Skeletal muscle satellite cell (primary cell): ENCODE data around the gene LAT.
"Not testable (repeated sequence)": the region's sequence is repeated elsewhere in the genome, so short reads cannot be mapped to it uniquely, and the experiment has no call there.

Experiments used
- H3K27me3 ChIP-seq: 2 replicates; pipeline ENCODE4 v1.7.0; 2013; ENCODE audit warnings: low read length; ENCODE audit not compliant: control insufficient read depth, insufficient read depth
- H3K36me3 ChIP-seq: 2 replicates; pipeline ENCODE4 v1.7.0; 2013; ENCODE audit warnings: mild to moderate bottlenecking, control low read depth, low read length; ENCODE audit not compliant: insufficient read depth
- H3K4me1 ChIP-seq: 2 replicates; pipeline ENCODE4 v1.7.0; 2013; ENCODE audit warnings: low read length; ENCODE audit not compliant: control insufficient read depth, insufficient read depth
- H3K4me2 ChIP-seq: 2 replicates; pipeline ENCODE4 v1.7.0; 2013; ENCODE audit warnings: mild to moderate bottlenecking, low read length
- H3K4me3 ChIP-seq: 2 replicates; pipeline ENCODE4 v1.7.0; 2013; ENCODE audit warnings: low read length
- H3K9ac ChIP-seq: 2 replicates; pipeline ENCODE4 v1.7.0; 2013; ENCODE audit warnings: mild to moderate bottlenecking, low read depth, low read length, moderate library complexity
- H3K9me3 ChIP-seq: replicated peaks from 2 replicates; pipeline ENCODE4 v1.7.0; 2013; ENCODE audit warnings: mild to moderate bottlenecking, control low read depth, low read length

The LAT gene

DNA sequence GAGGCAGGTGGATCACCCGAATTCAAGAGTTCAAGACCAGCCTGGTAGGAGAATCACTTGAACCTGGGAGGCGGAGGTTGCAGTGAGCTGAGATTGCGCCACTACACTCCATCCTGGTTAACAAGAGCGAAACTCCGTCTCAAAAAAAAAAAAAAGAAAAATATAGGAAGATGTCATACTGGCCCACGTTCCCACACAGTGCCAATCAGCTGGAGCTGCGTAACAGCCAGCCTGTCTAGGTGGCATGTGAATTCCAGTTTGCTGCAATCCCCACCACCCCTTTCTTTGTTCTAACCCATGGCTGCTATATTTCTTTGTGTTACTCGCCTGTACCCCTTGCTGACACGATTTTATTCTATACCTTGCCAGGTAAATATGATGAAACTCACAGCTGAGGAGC, 26.6 kb upstream of the LAT start:
- Histone ChIP-seq H3K9me3 (no peaks in the 10 kb centered on the region), H3K36me3 (peaks cover 63% of the 10 kb centered on the region), H3K4me2 (no peak overlapping the region), H3K4me1 (no peaks in the 10 kb centered on the region), H3K27me3 (no peaks in the 10 kb centered on the region), H3K4me3 (no peak overlapping the region), H3K9ac (no peak overlapping the region)

DNA sequence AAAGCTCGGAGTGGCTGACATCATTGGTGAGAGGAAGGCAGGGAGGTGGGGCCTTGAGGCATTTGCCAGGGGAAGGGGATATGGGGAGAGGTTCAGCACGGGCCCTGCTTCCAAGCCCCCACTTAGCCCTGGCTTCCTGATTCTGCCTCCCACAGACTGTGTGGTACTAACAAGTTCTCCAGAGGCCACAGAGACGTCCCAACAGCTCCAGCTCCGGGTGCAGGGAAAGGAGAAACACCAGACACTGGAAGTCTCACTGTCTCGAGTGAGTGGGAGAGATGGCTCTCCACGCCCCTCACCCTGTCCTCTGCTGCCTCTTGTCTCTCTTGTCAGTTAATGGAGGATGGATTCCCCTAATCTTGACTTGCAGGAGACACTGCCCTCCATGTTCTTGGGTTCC, 26.0 kb upstream of the LAT start:
- no peak overlapping the region for H3K4me3 ChIP-seq
- no peak overlapping the region for H3K4me2 ChIP-seq
- H3K27me3 ChIP-seq = no peaks in the 10 kb centered on the region
- H3K4me1 ChIP-seq = no peaks in the 10 kb centered on the region
- H3K36me3 ChIP-seq = peaks cover 62% of the 10 kb centered on the region
- H3K9me3 ChIP-seq = no peaks in the 10 kb centered on the region
- no peak overlapping the region for H3K9ac ChIP-seq

DNA sequence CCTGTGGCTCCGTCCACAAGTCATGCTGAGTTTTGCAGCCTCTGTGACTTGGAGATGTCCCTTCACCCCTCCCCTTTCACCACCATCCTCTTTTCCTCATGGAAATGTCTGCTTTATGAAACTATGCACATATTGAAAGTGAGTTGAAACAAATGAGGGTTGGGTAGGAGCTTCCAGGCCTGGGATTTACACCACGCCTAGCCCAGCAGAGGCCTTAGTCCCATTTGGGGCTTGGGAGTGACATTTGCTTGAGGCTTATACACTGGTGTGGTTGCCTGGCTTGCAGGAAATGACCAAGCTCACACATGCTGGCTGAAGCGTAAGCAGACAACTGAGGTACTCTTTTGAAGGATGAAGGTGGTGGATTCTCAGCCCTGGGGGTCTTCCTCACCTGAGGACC, 20.8 kb upstream of the LAT start:
- no peaks in the 10 kb centered on the region for H3K9me3 ChIP-seq
- H3K4me3 ChIP-seq = no peak overlapping the region
- no peak overlapping the region for H3K9ac ChIP-seq
- peaks cover 46% of the 10 kb centered on the region for H3K36me3 ChIP-seq
- H3K4me2 ChIP-seq = no peak overlapping the region
- H3K4me1 ChIP-seq = no peaks in the 10 kb centered on the region
- no peaks in the 10 kb centered on the region for H3K27me3 ChIP-seq

DNA sequence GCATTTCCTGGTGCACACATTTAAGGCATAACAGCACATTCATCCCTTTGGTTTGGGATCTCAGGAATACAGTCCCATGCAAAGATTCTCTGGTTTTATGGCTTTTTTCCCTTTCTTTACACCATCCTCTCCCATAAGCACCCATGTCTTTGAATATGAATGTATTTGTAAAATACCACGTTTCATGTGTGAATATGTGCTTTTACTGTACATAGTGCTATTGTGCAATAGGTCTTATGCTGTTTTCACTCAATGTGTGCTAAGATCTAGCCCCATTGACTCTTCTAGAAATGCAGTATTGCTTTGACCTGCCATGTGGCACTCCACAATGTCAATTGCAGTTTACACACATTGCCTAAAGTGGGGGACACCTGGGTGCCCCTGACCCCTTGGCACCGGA, 20.4 kb upstream of the LAT start:
- H3K9me3 ChIP-seq = no peaks in the 10 kb centered on the region
- no peaks in the 10 kb centered on the region for H3K4me1 ChIP-seq
- peaks cover 42% of the 10 kb centered on the region for H3K36me3 ChIP-seq
- no peaks in the 10 kb centered on the region for H3K27me3 ChIP-seq
- H3K9ac ChIP-seq = no peak overlapping the region
- no peak overlapping the region for H3K4me2 ChIP-seq
- H3K4me3 ChIP-seq = no peak overlapping the region

DNA sequence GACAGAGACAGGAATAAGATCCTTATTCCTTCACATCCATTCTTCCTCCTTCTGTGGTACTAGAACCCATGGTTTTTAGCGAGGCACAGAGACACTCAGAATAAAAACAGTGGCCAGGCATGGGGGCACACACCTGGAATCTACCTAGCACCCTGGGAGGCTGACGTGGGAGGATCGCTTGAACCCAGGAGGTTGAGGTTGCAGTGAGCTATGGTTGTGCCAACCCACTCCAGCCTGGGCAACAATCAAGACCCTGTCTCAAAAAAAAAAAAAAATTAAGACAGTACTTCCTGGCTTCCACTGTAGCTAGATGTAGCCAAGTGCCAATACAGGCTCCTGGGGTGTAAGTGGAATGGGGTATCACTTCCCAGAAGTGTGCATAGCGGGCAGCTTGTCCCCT, 17.7 kb upstream of the LAT start:
- H3K4me1 ChIP-seq = no peaks in the 10 kb centered on the region
- peaks cover 28% of the 10 kb centered on the region for H3K36me3 ChIP-seq
- no peak overlapping the region for H3K4me3 ChIP-seq
- H3K27me3 ChIP-seq = no peaks in the 10 kb centered on the region
- no peak overlapping the region for H3K9ac ChIP-seq
- H3K9me3 ChIP-seq = no peaks in the 10 kb centered on the region
- H3K4me2 ChIP-seq = no peak overlapping the region

DNA sequence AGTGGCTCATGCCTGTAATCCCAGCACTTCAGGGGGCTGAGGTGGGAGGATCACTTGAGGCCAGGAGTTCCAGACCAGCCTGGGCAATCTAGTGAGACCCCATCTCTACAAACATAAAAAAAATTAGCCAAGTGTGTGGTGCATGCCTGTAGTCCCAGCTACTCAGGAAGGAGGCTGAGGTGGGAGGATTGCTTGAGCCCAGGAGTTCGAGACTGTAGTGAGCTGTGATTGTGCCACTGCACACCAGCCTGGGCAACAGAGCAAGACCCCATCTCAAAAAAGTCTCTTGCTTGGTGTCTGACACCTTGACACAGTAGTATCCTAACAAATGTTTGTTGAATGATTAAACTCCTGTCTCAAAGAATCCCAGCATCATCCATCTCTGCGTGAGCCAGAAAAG, 15.2 kb upstream of the LAT start:
- H3K4me2 ChIP-seq, H3K9ac ChIP-seq, H3K27me3 ChIP-seq, H3K4me1 ChIP-seq, H3K4me3 ChIP-seq, H3K9me3 ChIP-seq, H3K36me3 ChIP-seq: not testable (repeated sequence)

DNA sequence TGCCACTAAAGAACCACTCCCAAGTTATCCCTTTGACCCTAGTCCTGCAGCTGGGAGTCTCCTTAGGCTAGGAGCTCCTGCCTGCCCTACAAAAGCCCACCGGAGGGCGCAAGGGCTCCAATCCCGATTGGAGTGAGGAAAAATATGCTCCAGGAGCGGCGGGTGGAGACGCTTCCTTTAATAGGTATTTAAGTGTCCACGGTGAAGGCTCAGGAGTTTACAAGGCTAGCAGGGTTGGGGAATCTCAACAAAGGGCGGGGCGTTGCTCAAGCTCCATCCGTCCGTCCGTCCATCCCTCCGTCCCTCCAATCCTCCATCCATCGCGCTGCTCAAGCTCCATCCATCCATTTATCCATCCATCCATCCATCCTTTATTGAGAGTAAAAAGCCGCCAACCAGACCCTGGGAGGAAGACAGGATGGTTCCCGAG, 10.8 kb upstream of the LAT start:
- peak overlapping the region; percentile 84 for H3K4me3 ChIP-seq
- H3K4me2 ChIP-seq = peak overlapping the region; percentile 94

DNA sequence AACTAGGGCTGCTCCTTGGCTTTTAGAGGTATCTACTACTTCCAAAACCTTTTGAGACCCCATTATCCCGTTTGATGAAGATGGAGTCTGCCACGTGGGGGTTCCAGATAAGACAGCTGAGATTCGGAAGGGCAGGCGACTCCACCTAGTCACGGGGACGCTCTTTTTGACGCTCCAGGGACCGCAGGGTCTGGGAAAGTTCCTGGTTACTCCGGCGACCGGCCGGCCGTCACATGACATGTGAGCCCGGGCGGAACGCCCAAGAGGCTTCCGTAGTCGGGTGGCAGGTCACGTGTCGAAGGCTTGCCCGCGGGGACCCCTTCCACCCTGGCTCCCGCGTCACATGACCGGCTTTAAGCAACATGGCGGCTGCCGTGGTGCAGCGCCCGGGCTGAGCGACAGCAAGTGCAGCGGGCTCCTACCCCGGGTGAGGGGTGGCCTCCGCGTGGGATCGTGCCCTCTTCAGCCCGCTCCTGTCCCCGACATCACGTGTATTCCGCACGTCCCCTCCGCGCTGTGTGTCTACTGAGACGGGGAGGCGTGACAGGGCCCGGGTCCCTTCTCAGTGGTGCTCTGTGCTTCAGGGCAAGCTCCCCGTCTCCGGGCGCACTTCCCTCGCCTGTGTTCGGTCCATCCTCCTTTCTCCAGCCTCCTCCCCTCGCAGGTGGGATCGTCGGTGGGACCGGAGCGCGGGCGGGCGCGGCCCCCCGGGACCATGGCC, 10.3 kb upstream of the LAT start, which contains the start of gene SPNS1:
SPNS1 (plus strand) TSS at position 342 of the 721 bp plus-strand sequence; CDS start at position 716, 374 bp downstream.
- H3K4me3 ChIP-seq = peak within 1 kb of the TSS; percentile 84
- H3K36me3 ChIP-seq = peaks cover 9% of the 10 kb centered on the region
- no peaks in the 10 kb centered on the region for H3K9me3 ChIP-seq
- H3K4me2 ChIP-seq = peak within 1 kb of the TSS; percentile 94
- H3K4me1 ChIP-seq = peaks cover 13% of the 10 kb centered on the region
- H3K27me3 ChIP-seq = no peaks in the 10 kb centered on the region
- peak within 1 kb of the TSS; percentile 95 for H3K9ac ChIP-seq

More for the DNA sequence above, 10.8 kb upstream of the LAT start:
- no peaks in the 10 kb centered on the region for H3K27me3 ChIP-seq
- no peaks in the 10 kb centered on the region for H3K9me3 ChIP-seq
- H3K36me3 ChIP-seq = peaks cover 4% of the 10 kb centered on the region
- peaks cover 13% of the 10 kb centered on the region for H3K4me1 ChIP-seq
- peak overlapping the region; percentile 95 for H3K9ac ChIP-seq

DNA sequence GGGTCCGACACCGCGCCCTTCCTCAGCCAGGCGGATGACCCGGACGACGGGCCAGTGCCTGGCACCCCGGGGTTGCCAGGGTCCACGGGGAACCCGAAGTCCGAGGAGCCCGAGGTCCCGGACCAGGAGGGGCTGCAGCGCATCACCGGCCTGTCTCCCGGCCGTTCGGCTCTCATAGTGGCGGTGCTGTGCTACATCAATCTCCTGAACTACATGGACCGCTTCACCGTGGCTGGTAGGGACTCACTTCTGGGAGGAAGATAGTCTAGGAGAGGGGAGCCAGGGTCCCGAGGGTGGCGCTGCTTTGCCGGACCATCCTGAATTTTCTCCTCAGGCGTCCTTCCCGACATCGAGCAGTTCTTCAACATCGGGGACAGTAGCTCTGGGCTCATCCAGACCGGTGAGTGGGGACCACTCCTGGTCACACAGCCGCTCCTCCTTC, 9.7 kb upstream of the LAT start:
- Histone ChIP-seq H3K4me3 (peak overlapping the region; percentile 84), H3K36me3 (peaks cover 9% of the 10 kb centered on the region), H3K9me3 (no peaks in the 10 kb centered on the region), H3K9ac (peak overlapping the region; percentile 95), H3K27me3 (no peaks in the 10 kb centered on the region), H3K4me1 (peaks cover 13% of the 10 kb centered on the region), H3K4me2 (peak overlapping the region; percentile 94)

DNA sequence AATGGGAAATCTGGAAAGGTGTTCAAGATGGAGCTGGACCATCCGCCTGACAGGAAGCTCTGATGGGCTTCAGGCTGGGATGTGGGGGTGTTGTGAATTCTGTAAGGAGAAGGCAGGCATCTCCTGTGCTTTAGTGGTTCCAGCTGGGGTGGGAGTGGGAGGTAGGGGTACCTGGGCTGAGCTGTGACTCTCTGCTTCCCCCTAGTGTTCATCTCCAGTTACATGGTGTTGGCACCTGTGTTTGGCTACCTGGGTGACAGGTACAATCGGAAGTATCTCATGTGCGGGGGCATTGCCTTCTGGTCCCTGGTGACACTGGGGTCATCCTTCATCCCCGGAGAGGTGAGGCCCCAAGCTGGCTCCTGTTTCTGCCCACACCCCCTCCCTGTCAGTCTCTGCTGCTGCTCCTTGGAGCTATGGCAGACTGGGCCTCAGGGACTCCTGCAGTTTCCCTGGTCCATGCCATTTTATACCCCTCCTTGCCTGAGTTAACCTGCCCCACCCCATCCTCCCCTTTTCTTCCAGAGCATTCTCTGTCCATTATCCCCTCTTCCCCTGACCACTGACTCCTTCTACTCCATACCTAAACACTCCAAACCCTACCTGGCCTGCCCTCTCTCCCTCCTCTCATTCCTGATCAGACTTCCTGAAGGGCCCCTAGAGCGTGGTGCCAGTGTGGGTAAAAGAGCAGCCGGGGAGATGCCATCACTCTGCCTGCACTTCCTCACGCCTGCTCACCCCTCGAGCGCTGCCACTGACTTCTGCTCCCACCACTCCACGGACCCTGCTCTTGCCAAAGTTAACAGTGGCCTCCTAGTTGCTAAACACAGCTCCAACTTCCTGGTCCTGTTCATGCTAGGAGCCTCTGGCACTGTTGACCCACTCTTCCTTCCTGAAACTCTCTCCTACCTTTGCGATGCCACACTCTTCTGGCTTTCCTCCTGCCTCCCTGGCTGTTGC, 6.9 kb upstream of the LAT start:
- Histone ChIP-seq H3K36me3 (peaks cover 33% of the 10 kb centered on the region), H3K9ac (no peak overlapping the region), H3K9me3 (peaks cover 4% of the 10 kb centered on the region), H3K27me3 (no peaks in the 10 kb centered on the region), H3K4me3 (no peak overlapping the region), H3K4me1 (peaks cover 13% of the 10 kb centered on the region), H3K4me2 (no peak overlapping the region)

DNA sequence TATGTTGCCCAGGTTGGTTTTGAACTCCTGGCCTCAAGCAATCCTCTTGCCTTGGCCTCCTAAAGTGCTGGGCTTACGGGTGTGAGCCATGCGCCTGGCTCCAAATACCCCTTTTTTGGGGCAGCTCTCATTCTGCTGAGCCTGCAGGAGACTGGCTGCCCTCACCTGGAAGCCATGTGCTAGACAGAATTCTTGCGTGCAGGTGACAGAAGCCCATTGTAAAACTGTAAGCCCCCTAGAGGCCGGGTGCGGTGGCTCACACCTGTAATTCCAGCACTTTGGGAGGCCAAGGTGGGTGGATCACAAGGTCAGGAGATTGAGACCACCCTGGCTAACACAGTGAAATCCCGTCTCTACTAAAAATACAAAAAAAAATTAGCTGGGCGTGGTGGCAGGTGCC, 4.5 kb upstream of the LAT start:
- not testable (repeated sequence) for H3K9ac ChIP-seq, H3K4me3 ChIP-seq, H3K27me3 ChIP-seq, H3K9me3 ChIP-seq, H3K4me2 ChIP-seq
- peaks cover 48% of the 10 kb centered on the region for H3K36me3 ChIP-seq
- H3K4me1 ChIP-seq = peaks cover 13% of the 10 kb centered on the region
